OCI-LY3 (cell line): Measurements from ENCODE around the gene TEX29.

Experiments used
- H2AFZ ChIP-seq: fragments of 200-600, 300-600 bp; shearing (Covaris generic); 2 replicates; pipeline ENCODE4 v1.6.0; 2014; ENCODE audit warnings: antibody characterized with exemption, low read depth, low read length
- H3K27ac ChIP-seq: fragments of 200-600, 300-600 bp; sonication (generic); 2 replicates; pipeline ENCODE4 v1.5.1; 2014; ENCODE audit warnings: mild to moderate bottlenecking, low read length, moderate library complexity, mixed read lengths
- H3K27me3 ChIP-seq: fragments of 200-600, 300-600 bp; sonication (generic); 2 replicates; pipeline ENCODE4 v1.6.1; 2014; ENCODE audit warnings: low read depth, low read length, mixed read lengths
- H3K36me3 ChIP-seq: fragments of 200-600, 300-600 bp; sonication (generic); replicated peaks from 2 replicates; pipeline ENCODE3; 2014; ENCODE audit warnings: low read depth, low read length, mixed read lengths
- H3K4me1 ChIP-seq: fragments of 300-600, 200-600 bp; sonication (generic); 2 replicates; pipeline ENCODE4 v1.6.1; 2014; ENCODE audit warnings: low read length, mixed read lengths
- H3K4me2 ChIP-seq: fragments of 200-600, 300-600 bp; sonication (generic); 2 replicates; pipeline ENCODE4 v1.6.1; 2014; ENCODE audit warnings: low read length, mixed read lengths
- H3K4me3 ChIP-seq: fragments of 300-600, 200-600 bp; sonication (generic); 2 replicates; pipeline ENCODE4 v1.5.1; 2014; ENCODE audit warnings: antibody characterized with exemption, mild to moderate bottlenecking, low read length, moderate library complexity
- H3K79me2 ChIP-seq: fragments of 300-600, 200-600 bp; shearing (Covaris generic); 2 replicates; pipeline ENCODE4 v1.6.1; 2014; ENCODE audit warnings: mild to moderate bottlenecking, low read length, mixed read lengths
- H3K9ac ChIP-seq: fragments of 300-600, 200-600 bp; shearing (Covaris generic); 2 replicates; pipeline ENCODE4 v1.6.0; 2014; ENCODE audit warnings: mild to moderate bottlenecking, low read length, moderate library complexity
- H3K9me3 ChIP-seq: fragments of 200-600, 300-600 bp; shearing (Covaris generic); 2 replicates; pipeline ENCODE4 v1.6.1; 2014; ENCODE audit warnings: low read length, mixed read lengths; ENCODE audit not compliant: insufficient read depth
- H4K20me1 ChIP-seq: fragments of 200-600, 300-600 bp; sonication (generic); 2 replicates; pipeline ENCODE4 v1.6.1; 2016; ENCODE audit warnings: low read length, mixed read lengths; ENCODE audit not compliant: insufficient read depth
- EZH2phosphoT487 ChIP-seq: fragments of 200-600 bp; shearing (Covaris generic); IDR thresholded peaks from 2 replicates; pipeline ENCODE4 v1.6.1; 2018; ENCODE audit warnings: antibody characterized with exemption, mixed run types, low read depth
- TF ChIP-seq, protein P1 (sequence below): fragments of 200-600, 300-600 bp; sonication (generic); IDR thresholded peaks from 2 replicates; pipeline ENCODE4 v1.5.1; 2014; ENCODE audit warnings: antibody characterized with exemption, low read length, low read depth

TEX29 gene

DNA sequence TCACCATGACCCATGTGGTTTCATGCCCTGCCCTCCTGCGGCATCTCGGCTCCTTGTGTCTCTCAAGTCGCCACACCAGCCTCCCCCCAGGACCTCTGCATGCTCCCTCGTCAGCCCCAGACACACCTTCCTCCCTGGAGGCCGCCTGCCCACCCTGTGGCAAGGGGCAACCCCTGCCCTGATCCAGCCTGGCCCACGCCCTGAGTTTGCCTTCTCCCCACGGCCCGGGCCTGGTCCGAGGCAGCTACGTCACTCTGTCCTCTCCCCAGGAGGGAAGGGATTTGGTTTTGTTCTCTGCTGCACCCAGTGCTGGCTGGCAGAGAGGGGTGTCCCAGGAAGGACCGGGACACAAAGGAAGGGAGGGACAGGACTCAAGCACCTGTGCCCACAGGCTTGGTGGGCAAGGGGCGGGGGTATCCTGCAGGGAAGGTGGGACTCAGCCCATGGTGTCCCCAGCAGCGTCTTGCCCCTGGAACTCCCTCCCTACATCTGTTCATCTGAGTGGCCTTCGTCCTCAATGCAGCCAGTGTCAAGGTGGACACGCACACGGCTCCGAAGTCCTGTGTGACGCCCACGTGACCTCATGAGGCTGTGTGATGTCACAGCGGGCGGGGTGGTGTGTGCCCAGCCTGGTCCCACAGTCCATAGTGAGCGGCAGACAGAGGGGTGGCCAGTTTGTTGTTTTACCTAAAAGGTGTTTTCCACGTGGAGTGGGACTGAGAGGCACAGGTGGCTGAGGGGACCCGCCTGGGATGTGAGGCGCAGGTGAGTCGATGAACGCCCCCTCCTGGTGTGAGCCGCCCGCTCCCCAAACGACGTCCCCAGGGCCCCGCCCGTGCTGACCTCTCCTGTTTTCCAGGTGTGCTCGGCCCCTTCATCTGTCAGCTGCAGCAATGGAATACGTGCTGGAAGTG, at the start of gene TEX29:
Gene TEX29, plus strand, starts transcription at position 645 of the 914 bp plus-strand sequence. Its CDS starts 249 bp downstream, at position 894.
- Histone ChIP-seq H4K20me1 (no peaks in the 10 kb centered on the region), H3K4me2 (no peak within 1 kb of the TSS), H3K9ac (no peak within 1 kb of the TSS), H3K4me3 (no peak within 1 kb of the TSS), H2AFZ (no peak within 1 kb of the TSS), H3K36me3 (no peaks in the 10 kb centered on the region), H3K27ac (no peak within 1 kb of the TSS), H3K9me3 (no peaks in the 10 kb centered on the region), H3K4me1 (no peaks in the 10 kb centered on the region), H3K79me2 (no peaks in the 10 kb centered on the region), H3K27me3 (no peaks in the 10 kb centered on the region)
- TF ChIP-seq, protein P1, sequence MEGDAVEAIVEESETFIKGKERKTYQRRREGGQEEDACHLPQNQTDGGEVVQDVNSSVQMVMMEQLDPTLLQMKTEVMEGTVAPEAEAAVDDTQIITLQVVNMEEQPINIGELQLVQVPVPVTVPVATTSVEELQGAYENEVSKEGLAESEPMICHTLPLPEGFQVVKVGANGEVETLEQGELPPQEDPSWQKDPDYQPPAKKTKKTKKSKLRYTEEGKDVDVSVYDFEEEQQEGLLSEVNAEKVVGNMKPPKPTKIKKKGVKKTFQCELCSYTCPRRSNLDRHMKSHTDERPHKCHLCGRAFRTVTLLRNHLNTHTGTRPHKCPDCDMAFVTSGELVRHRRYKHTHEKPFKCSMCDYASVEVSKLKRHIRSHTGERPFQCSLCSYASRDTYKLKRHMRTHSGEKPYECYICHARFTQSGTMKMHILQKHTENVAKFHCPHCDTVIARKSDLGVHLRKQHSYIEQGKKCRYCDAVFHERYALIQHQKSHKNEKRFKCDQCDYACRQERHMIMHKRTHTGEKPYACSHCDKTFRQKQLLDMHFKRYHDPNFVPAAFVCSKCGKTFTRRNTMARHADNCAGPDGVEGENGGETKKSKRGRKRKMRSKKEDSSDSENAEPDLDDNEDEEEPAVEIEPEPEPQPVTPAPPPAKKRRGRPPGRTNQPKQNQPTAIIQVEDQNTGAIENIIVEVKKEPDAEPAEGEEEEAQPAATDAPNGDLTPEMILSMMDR = no peak
- no peak for TF ChIP-seq EZH2phosphoT487

- TF ChIP-seq, protein P1 = no peak
- TF ChIP-seq EZH2phosphoT487 = no peak
- H3K27ac ChIP-seq = no peak overlapping the region
- no peak overlapping the region for H3K4me3 ChIP-seq
- no peaks in the 10 kb centered on the region for H3K79me2 ChIP-seq
- no peaks in the 10 kb centered on the region for H3K27me3 ChIP-seq
- H3K4me2 ChIP-seq = no peak overlapping the region
- no peak overlapping the region for H3K9ac ChIP-seq
- H3K36me3 ChIP-seq = peaks cover 38% of the 10 kb centered on the region
- H3K9me3 ChIP-seq = no peaks in the 10 kb centered on the region
- H2AFZ ChIP-seq = no peak overlapping the region
- peaks cover 23% of the 10 kb centered on the region; the same call in 1 of the 2 replicates for H4K20me1 ChIP-seq
- peaks cover 15% of the 10 kb centered on the region for H3K4me1 ChIP-seq
These were observed 49.4 kb upstream of the TEX29 start for GRCh38 chr13:111270765-111271698.

- no peaks in the 10 kb centered on the region for H3K79me2 ChIP-seq
- H3K9me3 ChIP-seq = no peaks in the 10 kb centered on the region
- H3K4me1 ChIP-seq = peaks cover 20% of the 10 kb centered on the region
- H3K36me3 ChIP-seq = peaks cover 38% of the 10 kb centered on the region
- H3K27ac ChIP-seq = no peak overlapping the region
- H4K20me1 ChIP-seq = peaks cover 16% of the 10 kb centered on the region; the same call in 1 of the 2 replicates
- H3K4me3 ChIP-seq = no peak overlapping the region
- no peak overlapping the region for H2AFZ ChIP-seq
- no peak overlapping the region for H3K4me2 ChIP-seq
- TF ChIP-seq, protein P1 = no peak
- TF ChIP-seq EZH2phosphoT487 = no peak
- no peak overlapping the region for H3K9ac ChIP-seq
- H3K27me3 ChIP-seq = no peaks in the 10 kb centered on the region
These were observed 48.3 kb upstream of the TEX29 start for GRCh38 chr13:111272117-111272516.
